GM19324 (cell line): ENCODE data around the gene PDZD7.
"Not testable (repeated sequence)": the region's sequence is repeated elsewhere in the genome, so short reads cannot be mapped to it uniquely, and the experiment has no call there.

Source experiments
- ATAC-seq: cut with Tn5 transposase; IDR thresholded peaks from one replicate; pipeline ENCODE4 v1.9.1; 2021; ENCODE audit warnings: mild to moderate bottlenecking, moderate library complexity; ENCODE audit not compliant: unreplicated experiment, low FRiP score

Gene PDZD7

DNA sequence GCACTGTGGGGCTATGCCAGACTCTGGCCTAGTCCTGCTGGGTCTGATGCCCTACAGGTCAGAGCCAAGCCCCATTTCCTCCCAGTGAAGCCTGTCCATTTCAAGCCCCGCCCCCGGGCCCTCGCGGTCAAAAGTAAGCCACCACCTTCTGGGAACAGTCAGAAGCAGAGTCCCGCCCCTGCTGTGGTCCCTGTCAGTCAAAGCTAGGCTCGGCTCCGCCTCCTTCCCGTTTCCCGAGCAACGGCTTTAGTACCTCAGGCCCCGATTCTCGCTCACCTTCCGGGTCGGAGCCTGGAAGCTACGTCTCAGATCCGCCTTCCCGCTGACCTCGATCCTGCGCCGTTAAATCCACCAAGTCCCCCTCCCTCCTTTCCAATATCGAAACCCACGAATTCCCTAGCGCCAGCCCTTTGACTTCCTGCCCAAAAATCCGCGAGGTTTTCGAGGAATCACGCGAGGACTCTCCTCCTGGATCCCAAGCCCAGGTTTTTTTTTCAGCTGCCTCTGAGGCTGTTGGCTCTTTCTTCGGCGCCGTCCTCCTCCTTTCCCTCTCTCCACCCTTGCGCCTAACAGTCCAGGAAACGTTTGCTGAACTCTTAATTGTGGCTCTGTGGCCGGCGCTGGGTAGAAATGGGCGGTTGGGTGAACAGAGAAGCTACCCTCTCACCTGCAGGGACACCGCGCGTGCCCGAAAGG lies 11.9 kb upstream of the PDZD7 start:
- peak; percentile 88 for ATAC-seq

DNA sequence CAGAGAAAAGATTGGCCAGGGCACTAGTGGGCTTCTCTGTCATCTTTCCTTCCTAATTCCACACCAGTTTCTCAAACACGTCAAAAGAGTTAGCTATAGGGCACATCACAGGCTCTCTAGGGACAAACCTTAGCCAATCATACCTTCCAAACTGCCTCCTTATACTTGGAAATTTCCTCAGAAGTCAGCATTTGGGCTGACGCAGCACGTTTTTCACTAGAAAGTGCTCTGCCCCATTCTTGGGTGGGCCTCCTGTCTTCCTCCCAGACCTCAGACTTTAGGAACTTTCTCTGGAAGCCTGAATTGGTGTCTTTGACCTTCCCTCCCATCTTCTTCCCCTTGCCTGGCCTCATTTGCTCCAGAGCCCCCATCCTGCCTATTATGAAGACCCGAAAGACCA lies 11.2 kb upstream of the PDZD7 start:
- ATAC-seq, result no peak

DNA sequence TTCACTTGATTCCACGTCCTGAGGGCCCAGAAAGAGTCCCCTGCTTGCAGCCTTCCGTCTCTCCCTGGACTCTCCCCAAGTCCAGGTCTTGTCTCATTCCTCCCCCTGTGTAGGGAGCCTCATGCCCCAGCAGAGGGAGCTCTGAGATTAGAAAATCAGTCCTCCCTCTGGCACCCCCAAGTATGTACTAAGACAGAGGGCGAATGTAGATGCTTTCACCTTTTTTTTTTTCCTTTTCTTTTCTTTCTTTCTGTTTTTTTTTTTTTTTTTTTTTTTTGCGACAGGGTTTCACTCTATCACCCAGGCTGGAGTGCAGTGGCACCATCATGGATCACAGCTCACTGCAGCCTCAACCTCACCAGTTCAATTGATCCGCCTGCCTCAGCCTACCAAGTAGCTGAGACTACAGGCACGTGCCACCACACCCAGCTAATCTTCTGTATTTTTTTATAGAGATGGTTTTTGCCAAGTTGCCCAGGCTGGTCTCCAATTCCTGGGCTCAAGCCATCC lies 10.4 kb upstream of the PDZD7 start:
- ATAC-seq, result peak; percentile 43

DNA sequence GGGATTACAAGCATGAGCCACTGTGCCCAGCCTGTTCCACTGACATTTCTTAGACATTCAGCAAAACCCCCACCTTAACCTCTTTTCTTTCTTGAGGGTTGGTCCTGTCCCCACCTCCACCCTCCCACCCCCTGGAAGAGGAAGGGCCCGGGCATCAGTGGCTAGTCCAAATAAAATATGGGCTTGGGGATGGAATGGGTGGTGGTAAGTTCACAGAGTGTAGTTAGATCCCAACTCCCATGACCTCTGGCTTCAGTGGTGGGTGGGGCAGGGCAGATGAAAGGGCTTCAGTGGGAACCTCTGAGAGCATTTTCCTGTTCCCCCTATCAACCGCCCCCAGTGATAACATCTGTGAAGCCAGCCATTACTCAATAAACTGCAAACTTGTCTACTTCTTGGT lies 9.9 kb upstream of the PDZD7 start:
- ATAC-seq, result no peak

- no peak for ATAC-seq
Observed at GRCh38 chr10:101040061-101040460, 9.1 kb upstream of the PDZD7 start.

DNA sequence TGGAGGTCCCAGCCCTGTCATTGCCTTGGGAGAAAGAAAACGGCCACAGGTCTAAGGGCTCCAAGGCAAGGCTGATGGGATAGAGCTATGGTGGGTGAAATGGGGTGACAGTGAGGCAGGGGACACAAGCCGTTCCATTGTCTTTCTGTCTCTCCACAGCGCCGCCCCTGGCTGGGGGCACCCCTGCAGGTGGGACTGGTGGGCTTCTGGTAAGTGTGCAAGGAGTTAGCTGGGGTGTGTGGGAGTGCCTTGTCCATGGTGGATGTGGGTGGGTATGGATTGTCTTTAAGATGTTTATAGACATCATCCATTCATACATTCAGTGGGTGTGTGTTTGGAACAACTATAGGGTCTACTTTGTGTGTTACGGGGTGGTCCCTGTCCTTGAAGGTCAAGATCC lies 7.6 kb upstream of the PDZD7 start:
- ATAC-seq, result no peak

GRCh38 chr10:101036726-101037125 lies 5.8 kb upstream of the PDZD7 start:
- ATAC-seq, result no peak

DNA sequence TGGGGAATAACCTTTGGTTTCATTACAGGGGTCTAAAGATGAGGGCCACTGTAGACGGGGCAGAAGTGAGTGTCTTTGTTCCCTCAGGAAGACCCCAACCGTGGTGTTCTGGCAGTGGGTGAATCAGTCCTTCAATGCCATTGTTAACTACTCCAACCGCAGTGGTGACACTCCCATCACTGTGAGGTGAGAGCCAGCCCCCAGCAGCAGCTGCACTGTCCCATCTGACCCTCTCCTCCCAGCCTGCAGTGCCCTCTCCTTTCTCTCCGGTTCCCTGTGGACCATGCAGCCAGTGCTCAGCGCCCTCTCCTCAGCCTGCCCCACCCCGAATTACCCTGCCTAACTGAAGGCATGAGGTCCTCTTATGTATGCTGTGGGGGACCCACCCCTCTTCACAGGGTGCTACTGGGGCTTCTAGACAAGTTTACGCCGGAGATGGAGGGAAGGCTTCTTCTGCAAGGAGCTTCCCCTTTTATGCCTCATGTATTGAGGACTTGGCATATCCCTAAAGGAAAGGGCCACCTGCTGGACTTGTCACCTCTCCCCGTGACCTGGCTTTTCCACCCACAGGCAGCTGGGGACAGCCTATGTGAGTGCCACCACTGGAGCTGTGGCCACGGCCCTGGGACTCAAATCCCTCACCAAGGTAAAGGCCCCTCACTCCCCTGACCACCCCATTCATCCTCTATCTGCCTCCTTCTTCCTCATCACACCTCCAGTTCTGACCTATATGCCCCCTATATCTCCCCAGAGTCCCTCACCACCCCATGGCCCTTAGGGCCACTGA lies 5.2 kb upstream of the PDZD7 start:
- no peak for ATAC-seq

DNA sequence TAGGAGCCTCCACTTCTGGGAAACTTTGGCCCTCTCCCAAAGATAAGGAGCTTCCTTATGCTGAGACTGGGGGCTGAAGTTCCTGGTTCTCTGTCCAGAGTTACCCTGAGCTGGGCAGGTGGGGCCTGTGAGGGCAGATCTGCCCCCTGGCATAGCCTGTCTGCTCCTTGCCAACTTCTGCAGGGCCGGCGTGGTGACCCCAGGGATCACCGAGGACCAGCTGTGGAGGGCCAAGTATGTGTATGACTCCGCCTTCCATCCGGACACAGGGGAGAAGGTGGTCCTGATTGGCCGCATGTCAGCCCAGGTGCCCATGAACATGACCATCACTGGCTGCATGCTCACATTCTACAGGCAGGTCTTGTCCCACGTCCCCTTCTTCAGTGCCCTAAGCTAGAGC lies 4.4 kb upstream of the PDZD7 start:
- no peak for ATAC-seq

- not testable (repeated sequence) for ATAC-seq
Observed at GRCh38 chr10:101034404-101034803, 3.5 kb upstream of the PDZD7 start.

- no peak for ATAC-seq
Observed at GRCh38 chr10:101033276-101033675, 2.3 kb upstream of the PDZD7 start.

DNA sequence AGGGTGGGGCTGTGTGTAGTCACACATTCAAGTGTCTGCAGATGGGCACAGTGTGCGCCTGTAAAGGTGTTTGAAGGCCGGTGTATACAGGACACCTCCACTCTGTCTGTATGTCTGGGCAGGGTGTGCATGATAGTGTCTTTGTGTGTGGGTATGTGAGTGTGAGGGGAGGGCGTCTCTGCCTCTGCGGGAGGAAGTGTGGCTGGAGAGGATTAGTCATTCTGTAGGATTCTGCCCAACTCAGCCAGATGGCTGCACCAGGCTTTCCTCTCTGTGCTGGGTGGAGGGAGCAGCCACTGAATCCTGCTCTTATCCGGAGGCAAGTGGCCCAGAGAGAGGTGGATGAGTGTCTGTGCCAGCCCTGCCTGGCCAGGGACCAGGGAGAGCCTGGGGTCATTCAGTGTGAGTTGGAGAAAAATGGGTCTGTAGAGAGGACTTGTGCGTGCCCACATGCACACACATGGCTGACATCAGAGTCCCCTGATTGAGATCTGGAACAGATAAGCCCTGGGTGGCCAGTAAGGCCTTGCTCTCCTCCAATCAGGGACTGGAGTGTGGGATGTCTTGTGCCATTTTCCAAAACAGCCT lies 1.8 kb upstream of the PDZD7 start:
- ATAC-seq, result no peak

DNA sequence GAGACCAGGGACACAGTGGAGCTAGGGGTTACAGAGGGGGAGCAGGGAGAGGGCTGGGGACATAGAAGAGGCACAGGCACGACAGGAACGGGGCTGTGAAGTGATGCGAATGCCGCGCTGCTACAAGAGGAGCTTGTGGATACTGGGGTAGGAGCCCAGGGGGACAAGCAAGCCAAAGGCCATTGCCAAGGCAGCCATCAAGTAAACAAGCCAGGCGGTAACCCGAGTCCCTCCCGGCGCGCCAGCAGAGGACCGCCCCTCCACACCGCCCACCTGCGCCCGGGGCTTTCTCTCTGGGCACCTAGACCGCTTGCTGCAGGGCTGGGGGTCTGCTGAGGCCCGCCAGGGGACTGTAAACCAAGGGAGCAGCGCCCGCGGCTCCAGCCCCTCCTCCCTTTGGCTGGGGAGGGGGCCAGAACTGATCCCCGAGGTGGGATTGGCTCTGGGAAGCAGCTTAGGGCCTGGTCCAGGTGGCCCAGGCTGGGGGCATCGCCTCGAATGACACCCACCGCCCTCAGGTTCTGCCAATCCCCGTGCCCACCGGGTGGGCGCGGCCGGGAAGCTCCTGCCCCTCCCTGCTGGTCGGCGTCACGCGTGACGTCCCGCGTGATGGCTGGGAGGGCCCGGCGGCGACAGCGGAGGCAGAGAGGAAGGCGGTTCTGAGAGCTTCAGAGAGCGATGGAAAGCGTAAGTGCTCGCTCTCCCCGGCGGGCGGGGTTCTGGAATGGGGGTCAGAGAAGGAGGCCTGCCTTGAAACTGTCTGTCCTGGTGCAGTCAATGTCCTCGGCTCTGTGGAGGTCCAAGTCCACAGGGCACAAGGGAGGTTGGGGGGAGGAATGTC lies 1.1 kb upstream of the PDZD7 start:
- no peak for ATAC-seq

GRCh38 chr10:101030496-101031127 lies 317 bp downstream of the PDZD7 start:
- ATAC-seq, result no peak

DNA sequence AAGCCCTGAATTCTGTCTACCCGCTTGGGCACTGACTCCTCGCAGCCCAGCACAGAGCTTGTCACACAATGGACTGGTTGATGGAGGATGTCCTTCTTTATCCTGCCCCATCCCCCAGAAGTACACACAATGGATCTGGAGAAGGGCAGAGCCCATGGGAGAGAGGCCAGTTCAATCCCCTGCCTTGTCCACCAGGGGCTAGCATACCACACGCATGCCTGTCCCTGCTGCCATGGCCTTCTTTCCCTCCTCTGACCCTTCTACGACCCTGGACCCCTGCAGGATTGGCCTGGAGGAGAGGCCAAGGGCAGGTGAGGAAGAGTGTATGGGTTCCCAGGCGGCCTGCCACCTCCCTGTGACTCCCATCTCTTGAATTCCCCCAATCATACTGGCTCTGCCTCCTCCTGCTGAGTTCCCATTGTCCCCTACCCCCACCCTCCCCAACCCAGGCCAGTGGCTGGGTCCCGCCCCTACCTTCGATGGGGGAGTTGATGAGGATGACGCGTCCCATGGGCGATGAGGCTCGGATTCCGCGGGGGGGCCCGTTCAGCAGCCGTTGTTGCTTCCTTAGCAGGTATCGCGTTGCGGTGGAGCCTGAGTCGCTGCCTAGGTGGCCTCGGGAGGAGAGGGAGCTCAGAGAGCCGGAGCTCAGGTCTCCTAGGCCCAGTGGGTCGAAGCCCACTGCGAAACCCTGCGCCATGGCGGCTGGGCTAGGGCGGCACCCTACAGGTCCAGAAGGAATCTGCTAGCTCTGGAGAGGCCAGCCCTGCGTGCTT lies 1.2 kb downstream of the PDZD7 start:
- ATAC-seq, result no peak

- ATAC-seq, result no peak
Observed at GRCh38 chr10:101028446-101029337, 2.2 kb downstream of the PDZD7 start.

DNA sequence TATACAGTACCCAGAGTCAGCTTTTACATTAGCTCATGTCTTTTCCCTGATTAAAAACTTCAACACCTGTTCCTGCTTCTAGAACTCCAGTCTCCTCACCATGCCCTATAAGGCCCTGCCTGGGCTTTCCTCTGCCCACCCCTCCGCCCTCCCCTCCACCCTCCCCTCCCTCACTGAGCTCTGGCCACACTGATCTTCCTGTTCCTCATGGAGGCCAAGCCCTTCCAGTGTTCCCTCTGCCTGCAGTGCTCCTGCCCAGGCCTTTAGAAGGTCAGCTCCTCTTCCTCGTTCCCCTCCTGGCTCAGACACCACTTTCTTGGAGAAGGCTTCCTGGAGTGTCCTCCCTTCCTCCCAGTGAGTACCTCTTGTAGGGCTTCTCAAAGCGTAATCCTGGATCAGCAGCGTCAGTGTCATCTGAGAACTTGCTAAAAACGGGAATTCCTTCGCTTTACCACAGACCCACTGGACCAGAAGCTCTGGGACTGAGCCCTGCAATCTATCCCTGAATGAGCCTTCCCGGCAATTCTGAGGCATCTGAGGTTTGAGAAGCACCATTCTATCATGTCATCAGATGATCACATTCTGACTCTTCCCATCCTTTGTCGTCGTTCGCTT lies 3.7 kb downstream of the PDZD7 start:
- ATAC-seq, result no peak
